HepG2 (cell line): ENCODE data around the gene ANK3.

Source experiments
- CHD4 ChIP-seq: fragments of 200-600 bp; sonication (generic); IDR thresholded peaks from 2 replicates; pipeline ENCODE4 v1.7.0; 2017; ENCODE audit warnings: mild to moderate bottlenecking, low read length, borderline replicate concordance
- ZNF337 ChIP-seq: sonication (generic); formaldehyde crosslinking; IDR thresholded peaks from 2 replicates; pipeline ENCODE4 v1.5.1; 2020; ENCODE audit warnings: missing genetic modification reagents, low read depth, mild to moderate bottlenecking, borderline replicate concordance
- ZSCAN30 ChIP-seq: sonication (generic); formaldehyde crosslinking; IDR thresholded peaks from 2 replicates; pipeline ENCODE4 v1.5.0; 2020; ENCODE audit warnings: mild to moderate bottlenecking, missing genetic modification reagents
- TF ChIP-seq, protein P1 (sequence below): sonication (generic); formaldehyde crosslinking; IDR thresholded peaks from 2 replicates; pipeline ENCODE4 v1.5.0; 2020; ENCODE audit warnings: mild to moderate bottlenecking, missing genetic modification reagents, moderate library complexity
- TF ChIP-seq, protein P2 (sequence below): sonication (generic); formaldehyde crosslinking; IDR thresholded peaks from 2 replicates; pipeline ENCODE4 v1.5.0; 2020; ENCODE audit warnings: mild to moderate bottlenecking, missing genetic modification reagents
- TF ChIP-seq, protein P3 (sequence below): IDR thresholded peaks from 2 replicates; pipeline ENCODE4 v1.6.1; 2016; ENCODE audit warnings: missing compliant biosample characterization, missing genetic modification reagents, borderline replicate concordance

DNA sequence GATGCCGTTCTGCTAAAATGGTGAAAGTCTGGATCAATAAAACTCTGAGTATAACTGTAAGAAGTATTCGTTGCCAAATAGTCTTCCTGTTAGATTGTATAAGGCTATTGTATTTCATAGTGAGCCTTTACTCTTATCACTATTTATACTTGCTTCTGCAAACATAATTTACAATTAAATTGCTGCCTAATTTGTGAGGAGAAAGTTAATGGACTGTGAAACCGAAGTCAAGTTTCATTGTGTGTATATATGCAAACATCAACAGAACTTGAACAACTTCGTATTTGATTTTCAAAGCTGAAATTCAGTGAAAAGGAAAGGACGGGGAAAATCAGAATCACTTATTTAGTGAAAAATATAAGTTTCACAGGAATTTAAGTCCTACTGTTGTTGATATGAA lies 347.4 kb downstream of the ANK3 start:
- TF ChIP-seq, protein P1, sequence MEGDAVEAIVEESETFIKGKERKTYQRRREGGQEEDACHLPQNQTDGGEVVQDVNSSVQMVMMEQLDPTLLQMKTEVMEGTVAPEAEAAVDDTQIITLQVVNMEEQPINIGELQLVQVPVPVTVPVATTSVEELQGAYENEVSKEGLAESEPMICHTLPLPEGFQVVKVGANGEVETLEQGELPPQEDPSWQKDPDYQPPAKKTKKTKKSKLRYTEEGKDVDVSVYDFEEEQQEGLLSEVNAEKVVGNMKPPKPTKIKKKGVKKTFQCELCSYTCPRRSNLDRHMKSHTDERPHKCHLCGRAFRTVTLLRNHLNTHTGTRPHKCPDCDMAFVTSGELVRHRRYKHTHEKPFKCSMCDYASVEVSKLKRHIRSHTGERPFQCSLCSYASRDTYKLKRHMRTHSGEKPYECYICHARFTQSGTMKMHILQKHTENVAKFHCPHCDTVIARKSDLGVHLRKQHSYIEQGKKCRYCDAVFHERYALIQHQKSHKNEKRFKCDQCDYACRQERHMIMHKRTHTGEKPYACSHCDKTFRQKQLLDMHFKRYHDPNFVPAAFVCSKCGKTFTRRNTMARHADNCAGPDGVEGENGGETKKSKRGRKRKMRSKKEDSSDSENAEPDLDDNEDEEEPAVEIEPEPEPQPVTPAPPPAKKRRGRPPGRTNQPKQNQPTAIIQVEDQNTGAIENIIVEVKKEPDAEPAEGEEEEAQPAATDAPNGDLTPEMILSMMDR (CRISPR knock-in tag): no peak
- no peak for TF ChIP-seq ZNF337
- no peak for TF ChIP-seq ZSCAN30 (CRISPR knock-in tag)
- TF ChIP-seq, protein P2, sequence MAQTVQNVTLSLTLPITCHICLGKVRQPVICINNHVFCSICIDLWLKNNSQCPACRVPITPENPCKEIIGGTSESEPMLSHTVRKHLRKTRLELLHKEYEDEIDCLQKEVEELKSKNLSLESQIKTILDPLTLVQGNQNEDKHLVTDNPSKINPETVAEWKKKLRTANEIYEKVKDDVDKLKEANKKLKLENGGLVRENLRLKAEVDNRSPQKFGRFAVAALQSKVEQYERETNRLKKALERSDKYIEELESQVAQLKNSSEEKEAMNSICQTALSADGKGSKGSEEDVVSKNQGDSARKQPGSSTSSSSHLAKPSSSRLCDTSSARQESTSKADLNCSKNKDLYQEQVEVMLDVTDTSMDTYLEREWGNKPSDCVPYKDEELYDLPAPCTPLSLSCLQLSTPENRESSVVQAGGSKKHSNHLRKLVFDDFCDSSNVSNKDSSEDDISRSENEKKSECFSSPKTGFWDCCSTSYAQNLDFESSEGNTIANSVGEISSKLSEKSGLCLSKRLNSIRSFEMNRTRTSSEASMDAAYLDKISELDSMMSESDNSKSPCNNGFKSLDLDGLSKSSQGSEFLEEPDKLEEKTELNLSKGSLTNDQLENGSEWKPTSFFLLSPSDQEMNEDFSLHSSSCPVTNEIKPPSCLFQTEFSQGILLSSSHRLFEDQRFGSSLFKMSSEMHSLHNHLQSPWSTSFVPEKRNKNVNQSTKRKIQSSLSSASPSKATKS (CRISPR knock-in tag): no peak
- TF ChIP-seq, protein P3, sequence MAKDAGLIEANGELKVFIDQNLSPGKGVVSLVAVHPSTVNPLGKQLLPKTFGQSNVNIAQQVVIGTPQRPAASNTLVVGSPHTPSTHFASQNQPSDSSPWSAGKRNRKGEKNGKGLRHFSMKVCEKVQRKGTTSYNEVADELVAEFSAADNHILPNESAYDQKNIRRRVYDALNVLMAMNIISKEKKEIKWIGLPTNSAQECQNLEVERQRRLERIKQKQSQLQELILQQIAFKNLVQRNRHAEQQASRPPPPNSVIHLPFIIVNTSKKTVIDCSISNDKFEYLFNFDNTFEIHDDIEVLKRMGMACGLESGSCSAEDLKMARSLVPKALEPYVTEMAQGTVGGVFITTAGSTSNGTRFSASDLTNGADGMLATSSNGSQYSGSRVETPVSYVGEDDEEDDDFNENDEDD (CRISPR knock-in tag): no peak
- no peak for TF ChIP-seq CHD4
